ENCODE measurements around the gene STMN1. TPM values are rescaled to one million over a fixed set of nuclear protein-coding genes. Genes with fewer than 3 reads are reported as not detected.
A peak's percentile ranks its signal among the peaks of the same experiment; 100 is the strongest.

Gene STMN1
- total and polyA plus RNA-seq, 10 of the 15 experiments (the other 5 are each of a cell fraction or from before 2014, with no cell fraction given): 220 to 1,272 (median 603) TPM

- TF ChIP-seq CHD2 (IDR thresholded peaks at IDR 0.05; ENCODE audit: borderline replicate concordance, low read depth, low read length): 0 out of 2 replicates have a peak, but pooled peaks have one; percentile 4
- no peak for TF ChIP-seq HCFC1 (IDR thresholded peaks at IDR 0.05; ENCODE audit: low read length)
- no peak for TF ChIP-seq TBL1XR1 (IDR thresholded peaks at IDR 0.05; ENCODE audit: low read depth, low read length)
- peak; percentile 65 for TF ChIP-seq SP1 (IDR thresholded peaks at IDR 0.05; ENCODE audit: low read depth, low read length)
- no peak for TF ChIP-seq SMC3 (IDR thresholded peaks at IDR 0.05; ENCODE audit: borderline replicate concordance, low read length)
- TF ChIP-seq NR2F1 (conservative IDR thresholded peaks at IDR 0.05): no peak
- TF ChIP-seq RELA (IDR thresholded peaks at IDR 0.05; ENCODE audit: borderline replicate concordance, partially characterized antibody): no peak
- no peak for TF ChIP-seq CUX1 (IDR thresholded peaks at IDR 0.05; ENCODE audit: insufficient replicate concordance, low read depth, low read length)
- TF ChIP-seq CHD1 (IDR thresholded peaks at IDR 0.05; ENCODE audit: low read depth, low read length): no peak
- TF ChIP-seq CREB1 (IDR thresholded peaks at IDR 0.05; ENCODE audit: low read depth): 0 out of 2 replicates have a peak, but pooled peaks have one; percentile 13
- no peak for TF ChIP-seq NR2C1 (IDR thresholded peaks at IDR 0.05)
- TF ChIP-seq E2F8 (IDR thresholded peaks at IDR 0.05; ENCODE audit: low read depth, partially characterized antibody): no peak
- no peak for TF ChIP-seq STAT1 (conservative IDR thresholded peaks at IDR 0.05)
- TF ChIP-seq ZBTB11 (CRISPR knock-in tag; IDR thresholded peaks at IDR 0.05): no peak
- peak; percentile 87 for TF ChIP-seq MXI1 (IDR thresholded peaks at IDR 0.05; ENCODE audit: low read depth, low read length)
- TF ChIP-seq MEF2B (IDR thresholded peaks at IDR 0.05; ENCODE audit: partially characterized antibody, poor library complexity, severe bottlenecking): no peak
- TF ChIP-seq E2F4 (IDR thresholded peaks at IDR 0.05; ENCODE audit: low read depth, low read length): peak; percentile 82
- no peak for TF ChIP-seq RFX5 (IDR thresholded peaks at IDR 0.05; ENCODE audit: low read depth, low read length)
These were observed 1.1 kb downstream of the STMN1 start (continued) for GRCh38 chr1:25904943-25905679.
